Fibroblast of lung (primary cell): ENCODE results near the gene TMPRSS9.

Experiments used
- EZH2 ChIP-seq: IDR thresholded peaks from 2 replicates; pipeline ENCODE4 v1.5.1; 2012; ENCODE audit warnings: low read length, control low read depth, mild to moderate bottlenecking; ENCODE audit errors: missing control alignments
- TF ChIP-seq, protein P1 (sequence below), 2 donors: IDR thresholded peaks in 1 of 2; conservative IDR thresholded peaks in 1 of 2; 1 replicate in 1 of 2; 2 replicates in 1 of 2; pipeline ENCODE4 v1.5.1; 2011 to 2012; ENCODE audit warnings: low read length in 2 of 2, control low read depth in 1 of 2, inconsistent platforms in 1 of 2, low read depth in 1 of 2, mild to moderate bottlenecking in 1 of 2

DNA sequence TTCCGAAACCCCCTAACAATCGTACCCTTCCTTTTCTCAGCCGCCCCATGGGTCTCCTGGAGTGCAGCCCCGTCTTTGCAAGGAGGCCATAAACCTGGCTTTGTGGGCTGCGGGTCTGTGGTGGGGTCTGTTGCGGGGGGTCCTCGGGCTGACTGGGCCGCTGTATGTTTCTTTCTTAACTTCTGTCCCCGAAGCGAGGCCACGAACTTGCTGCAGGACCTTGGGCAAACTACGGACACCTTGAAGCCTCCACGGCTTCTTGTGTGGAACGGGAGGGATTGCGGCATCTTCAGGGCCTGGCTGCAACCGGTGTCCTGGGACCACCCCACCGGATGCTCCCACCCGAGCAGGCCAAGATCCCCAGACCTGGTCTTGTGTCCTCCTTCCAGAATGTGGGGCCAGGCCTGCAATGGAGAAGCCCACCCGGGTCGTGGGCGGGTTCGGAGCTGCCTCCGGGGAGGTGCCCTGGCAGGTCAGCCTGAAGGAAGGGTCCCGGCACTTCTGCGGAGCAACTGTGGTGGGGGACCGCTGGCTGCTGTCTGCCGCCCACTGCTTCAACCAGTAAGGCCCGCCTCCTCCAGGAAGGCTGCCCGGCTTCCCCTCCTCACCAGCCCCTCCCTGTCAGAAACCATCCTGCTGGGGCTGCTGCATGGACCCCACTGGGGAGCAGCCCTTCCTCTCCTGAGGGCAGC is 55.4 kb downstream of the TMPRSS9 start:
- TF ChIP-seq, protein P1, sequence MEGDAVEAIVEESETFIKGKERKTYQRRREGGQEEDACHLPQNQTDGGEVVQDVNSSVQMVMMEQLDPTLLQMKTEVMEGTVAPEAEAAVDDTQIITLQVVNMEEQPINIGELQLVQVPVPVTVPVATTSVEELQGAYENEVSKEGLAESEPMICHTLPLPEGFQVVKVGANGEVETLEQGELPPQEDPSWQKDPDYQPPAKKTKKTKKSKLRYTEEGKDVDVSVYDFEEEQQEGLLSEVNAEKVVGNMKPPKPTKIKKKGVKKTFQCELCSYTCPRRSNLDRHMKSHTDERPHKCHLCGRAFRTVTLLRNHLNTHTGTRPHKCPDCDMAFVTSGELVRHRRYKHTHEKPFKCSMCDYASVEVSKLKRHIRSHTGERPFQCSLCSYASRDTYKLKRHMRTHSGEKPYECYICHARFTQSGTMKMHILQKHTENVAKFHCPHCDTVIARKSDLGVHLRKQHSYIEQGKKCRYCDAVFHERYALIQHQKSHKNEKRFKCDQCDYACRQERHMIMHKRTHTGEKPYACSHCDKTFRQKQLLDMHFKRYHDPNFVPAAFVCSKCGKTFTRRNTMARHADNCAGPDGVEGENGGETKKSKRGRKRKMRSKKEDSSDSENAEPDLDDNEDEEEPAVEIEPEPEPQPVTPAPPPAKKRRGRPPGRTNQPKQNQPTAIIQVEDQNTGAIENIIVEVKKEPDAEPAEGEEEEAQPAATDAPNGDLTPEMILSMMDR (conservative IDR thresholded peaks at IDR 0.05 in 1 of 2, IDR thresholded peaks at IDR 0.05 in 1 of 2; ENCODE audit: low read depth in 1 of 2, low read length in 2 of 2) = no peak
- TF ChIP-seq EZH2 = no peak
